HEK293T (cell line): ENCODE data around the gene DOCK9.

ENCODE experiments used
- CTCF ChIA-PET: fragments of 350-600 bp; formaldehyde crosslinking; extraction: SDS; loops from one replicate; lab custom pipeline; 2021; ENCODE audit warnings: antibody characterized with exemption, inconsistent platforms; lab: Yijun Ruan, JAX
- POLR2A ChIA-PET: fragments of 350-600 bp; formaldehyde crosslinking; extraction: SDS; loops from one replicate; lab custom pipeline; 2020; ENCODE audit warnings: antibody characterized with exemption, inconsistent platforms; lab: Yijun Ruan, JAX
- DNase-seq: peaks from one replicate; pipeline ENCODE4 v3.0.0; 2012; ENCODE audit warnings: mixed read lengths; ENCODE audit errors: extremely low spot score
- ARNT ChIP-seq: fragments of 450-650 bp; IDR thresholded peaks from 2 replicates; pipeline ENCODE4 v1.6.1; 2017; ENCODE audit warnings: mild to moderate bottlenecking
- BHLHE40 ChIP-seq: fragments of 450-650 bp; IDR thresholded peaks from 2 replicates; pipeline ENCODE4 v1.6.1; 2016; ENCODE audit warnings: mild to moderate bottlenecking, moderate library complexity, borderline replicate concordance
- CTBP1 ChIP-seq: fragments of 450-650 bp; IDR thresholded peaks from 2 replicates; pipeline ENCODE4 v1.6.1; 2016; ENCODE audit warnings: borderline replicate concordance
- ELF4 ChIP-seq: fragments of 450-650 bp; IDR thresholded peaks from 2 replicates; pipeline ENCODE4 v1.6.1; 2017; ENCODE audit warnings: antibody characterized with exemption
- FOXA1 ChIP-seq: fragments of 450-650 bp; IDR thresholded peaks from 2 replicates; pipeline ENCODE4 v1.6.1; 2016; ENCODE audit warnings: mild to moderate bottlenecking
- FOXK2 ChIP-seq: fragments of 450-650 bp; IDR thresholded peaks from 2 replicates; pipeline ENCODE4 v1.6.1; 2016; ENCODE audit warnings: mild to moderate bottlenecking
- FOXM1 ChIP-seq: fragments of 450-650 bp; IDR thresholded peaks from 2 replicates; pipeline ENCODE4 v1.6.1; 2017; ENCODE audit warnings: mild to moderate bottlenecking, borderline replicate concordance
- HDGF ChIP-seq: fragments of 450-650 bp; IDR thresholded peaks from 2 replicates; pipeline ENCODE4 v1.6.1; 2017; ENCODE audit warnings: antibody characterized with exemption, borderline replicate concordance
- L3MBTL2 ChIP-seq: fragments of 450-650 bp; conservative IDR thresholded peaks from 2 replicates; pipeline ENCODE4 v1.6.1; 2016; ENCODE audit warnings: mild to moderate bottlenecking
- LEF1 ChIP-seq: fragments of 450-650 bp; IDR thresholded peaks from 2 replicates; pipeline ENCODE4 v1.6.1; 2017; ENCODE audit warnings: mild to moderate bottlenecking, borderline replicate concordance
- NFRKB ChIP-seq: fragments of 450-650 bp; IDR thresholded peaks from 2 replicates; pipeline ENCODE4 v1.6.1; 2016; ENCODE audit warnings: mild to moderate bottlenecking, moderate library complexity
- PKNOX1 ChIP-seq: fragments of 450-650 bp; IDR thresholded peaks from 2 replicates; pipeline ENCODE4 v1.6.1; 2016
- SP1 ChIP-seq: fragments of 450-650 bp; IDR thresholded peaks from 2 replicates; pipeline ENCODE4 v1.6.1; 2017
- SUZ12 ChIP-seq: fragments of 450-650 bp; IDR thresholded peaks from 2 replicates; pipeline ENCODE4 v1.6.1; 2016; ENCODE audit warnings: mild to moderate bottlenecking
- TARDBP ChIP-seq: fragments of 450-650 bp; IDR thresholded peaks from 2 replicates; pipeline ENCODE4 v1.6.1; 2016
- ZNF384 ChIP-seq: fragments of 450-650 bp; IDR thresholded peaks from 2 replicates; pipeline ENCODE4 v1.6.1; 2016

The DOCK9 gene

DNA sequence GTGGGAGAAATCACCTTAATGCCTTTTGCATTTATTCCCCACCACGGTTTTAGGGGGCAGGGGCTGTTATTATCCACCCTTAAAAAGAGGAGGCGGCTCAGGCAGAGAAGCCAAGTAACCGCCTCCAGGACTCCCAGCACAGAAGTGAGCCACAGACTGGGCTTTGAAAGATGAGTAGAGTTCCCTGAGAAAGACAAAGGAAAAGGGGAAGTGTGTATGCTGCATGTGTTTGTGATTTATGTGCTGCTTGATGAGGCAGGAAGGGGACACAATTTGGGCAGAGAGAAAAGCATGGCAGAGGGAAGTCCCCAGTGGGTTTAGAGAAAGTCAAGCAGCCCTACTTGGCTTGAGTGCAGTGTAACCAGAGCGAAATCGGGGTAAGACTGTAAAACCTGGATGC is 85.0 kb downstream of the DOCK9 start:
- POLR2A ChIA-PET: no interaction called here
- TF ChIP-seq NFRKB: no peak
- no peak for TF ChIP-seq FOXM1
- no peak for TF ChIP-seq PKNOX1
- TF ChIP-seq ELF4: no peak
- no peak for TF ChIP-seq LEF1
- no peak for TF ChIP-seq HDGF
- no peak for TF ChIP-seq ZNF384
- TF ChIP-seq FOXA1: no peak
- no peak for TF ChIP-seq CTBP1
- no peak for TF ChIP-seq FOXK2
- TF ChIP-seq ARNT: no peak
- TF ChIP-seq SP1: no peak
- TF ChIP-seq L3MBTL2: no peak
- no peak for TF ChIP-seq SUZ12
- CTCF ChIA-PET: no interaction called here

DNA sequence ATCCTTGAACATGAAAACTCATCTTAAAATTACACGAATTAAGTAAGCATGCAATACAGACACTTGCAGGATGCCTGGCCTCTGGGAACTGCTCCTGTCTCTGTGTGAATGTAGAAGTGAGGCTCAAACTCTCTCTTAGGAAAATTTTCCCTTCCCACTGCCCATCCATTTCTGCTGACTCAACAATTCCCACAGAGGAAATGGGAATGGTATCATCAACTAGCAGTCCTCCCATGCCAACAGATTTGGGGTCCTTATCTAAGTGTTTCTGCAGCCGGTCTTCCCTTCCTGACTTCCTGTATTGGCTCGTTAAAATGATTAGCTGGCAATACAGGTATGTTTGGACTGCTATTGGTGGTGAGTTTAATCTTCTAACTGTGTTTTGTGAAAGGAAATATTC is 85.8 kb downstream of the DOCK9 start:
- CTCF ChIA-PET: no interaction called here

More for the DNA sequence above, 85.0 kb downstream of the DOCK9 start:
- DNase-seq: no peak

DNA sequence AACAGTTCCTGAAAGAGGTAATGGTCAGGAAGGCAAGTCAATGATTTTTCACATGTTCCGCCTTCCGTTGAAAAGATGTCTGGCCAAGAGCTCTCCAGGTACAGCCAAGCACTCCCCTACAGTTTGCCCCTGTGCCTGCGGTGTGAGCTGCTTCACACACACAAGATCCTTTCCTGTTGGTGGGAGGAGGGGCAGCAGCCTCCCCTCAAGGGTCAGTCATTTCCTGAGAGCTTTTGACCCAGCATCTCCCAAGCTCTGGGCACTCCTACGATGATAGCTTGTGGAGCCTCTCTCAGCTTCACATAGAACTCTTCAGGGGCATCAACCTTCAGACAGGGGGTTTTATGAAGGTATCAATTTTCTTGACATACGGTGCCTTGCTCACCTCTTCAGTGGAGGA is 86.9 kb downstream of the DOCK9 start:
- ChIA-PET POLR2A (no interaction called here), CTCF (no interaction called here)
- DNase-seq: no peak
- TF ChIP-seq PKNOX1 (no peak), ZNF384 (no peak), ARNT (no peak), NFRKB (no peak), BHLHE40 (no peak), SUZ12 (no peak), SP1 (no peak), ELF4 (no peak), HDGF (no peak), TARDBP (no peak), L3MBTL2 (no peak), LEF1 (no peak), FOXM1 (no peak), FOXK2 (no peak), FOXA1 (no peak), CTBP1 (no peak)

More for the DNA sequence above, 85.8 kb downstream of the DOCK9 start:
- POLR2A ChIA-PET: no interaction called here
- no peak for DNase-seq
- TF ChIP-seq FOXK2 (no peak), TARDBP (no peak), BHLHE40 (no peak), CTBP1 (no peak), ELF4 (no peak), FOXA1 (no peak), L3MBTL2 (no peak), ZNF384 (no peak), HDGF (no peak), SUZ12 (no peak), SP1 (no peak), ARNT (no peak)

DNA sequence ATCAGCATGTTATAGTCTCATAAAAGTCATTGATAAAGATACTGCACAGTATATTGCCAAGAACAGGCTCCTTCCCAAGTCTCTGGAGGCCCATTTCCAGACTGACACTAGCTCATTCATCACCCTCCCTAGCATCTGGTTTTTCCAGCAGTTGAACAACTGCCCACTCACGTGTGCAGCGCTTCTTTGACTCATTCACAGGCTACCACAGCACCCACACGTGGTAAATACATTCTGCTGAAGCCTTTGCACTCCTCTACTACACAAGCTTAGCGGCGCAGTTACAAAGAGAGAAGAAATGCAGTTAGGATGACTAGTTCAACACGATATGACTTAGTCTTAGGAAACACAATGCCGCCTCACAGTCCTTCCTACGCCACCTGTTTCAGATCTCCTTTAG is 87.7 kb downstream of the DOCK9 start:
- ChIA-PET CTCF (no interaction called here), POLR2A (no interaction called here)
- TF ChIP-seq CTBP1 (no peak), FOXM1 (no peak), PKNOX1 (no peak), ZNF384 (no peak), FOXK2 (no peak), SUZ12 (no peak), L3MBTL2 (no peak), NFRKB (no peak), TARDBP (no peak), ELF4 (no peak), BHLHE40 (no peak), SP1 (no peak)
- no peak for DNase-seq

GRCh38 chr13:98889419-98890085 is 88.3 kb downstream of the DOCK9 start:
- CTCF ChIA-PET: no interaction called here
- DNase-seq: no peak
- no peak for TF ChIP-seq PKNOX1
- TF ChIP-seq TARDBP: no peak
- no peak for TF ChIP-seq SUZ12
- TF ChIP-seq LEF1: no peak
- no peak for TF ChIP-seq CTBP1
- no peak for TF ChIP-seq FOXM1
- POLR2A ChIA-PET: no interaction called here

- ChIA-PET CTCF (interaction anchor here (0.6 kb wide), 1 partner anchor 36 kb away, joined by 4 read pairs; no protein-coding TSS in a partner anchor), POLR2A (no interaction called here)
- TF ChIP-seq L3MBTL2: no peak
- TF ChIP-seq PKNOX1: no peak
- no peak for TF ChIP-seq FOXA1
- no peak for TF ChIP-seq SP1
- TF ChIP-seq HDGF: no peak
- no peak for TF ChIP-seq LEF1
- no peak for TF ChIP-seq ZNF384
- no peak for TF ChIP-seq SUZ12
- TF ChIP-seq ELF4: no peak
- no peak for TF ChIP-seq BHLHE40
- no peak for TF ChIP-seq FOXK2
- no peak for TF ChIP-seq CTBP1
- no peak for TF ChIP-seq ARNT
- TF ChIP-seq TARDBP: no peak
- no peak for TF ChIP-seq FOXM1
- no peak for TF ChIP-seq NFRKB
- no peak for DNase-seq
Measured at GRCh38 chr13:98888890-98889279, 89.0 kb downstream of the DOCK9 start.
